Gastrocnemius medialis (tissue), 4 donors: ENCODE data around the gene SMDT1. TPM values are rescaled to one million over a fixed set of nuclear protein-coding genes. Genes with fewer than 3 reads are reported as not detected.
"Not testable (repeated sequence)": the region's sequence is repeated elsewhere in the genome, so short reads cannot be mapped to it uniquely, and the experiment has no call there.

Source experiments
- ATAC-seq, 2 donors: fragments of 150-250 bp; one replicate each; pipeline ENCODE4 v1.9.1; 2016
- DNase-seq, 2 donors: peaks; one replicate each; pipeline ENCODE4 v3.0.0-alpha.2; 2019
- H3K27ac ChIP-seq, 4 donors: fragments of 200-600 bp; sonication (generic); 1 replicate in 1 of 4; 2 replicates in 3 of 4; pipeline ENCODE4 v1.5.1; 2016 to 2018; ENCODE audit warnings: mild to moderate bottlenecking in 2 of 4, moderate library complexity in 1 of 4
- H3K27me3 ChIP-seq, 3 donors: fragments of 200-600 bp; sonication (generic) in 2 of 3; 1 replicate in 1 of 3; 2 replicates in 2 of 3; pipeline versions ENCODE4 v1.5.1 to v1.6.0; 2016 to 2019; ENCODE audit warnings: mild to moderate bottlenecking in 1 of 3, moderate library complexity in 1 of 3
- H3K36me3 ChIP-seq, 2 donors: fragments of 200-600 bp; sonication (generic) in 1 of 2; one replicate each; pipeline ENCODE4 v1.5.1; 2017 to 2018
- H3K4me1 ChIP-seq, 2 donors: fragments of 200-600 bp; sonication (generic) in 1 of 2; one replicate each; pipeline ENCODE4 v1.5.1; 2016 to 2017; ENCODE audit warnings: mild to moderate bottlenecking in 2 of 2
- H3K4me3 ChIP-seq, 4 donors: fragments of 200-600 bp; sonication (generic) in 3 of 4; 1 replicate in 1 of 4; 2 replicates in 3 of 4; pipeline ENCODE4 v1.5.1; 2016 to 2019; ENCODE audit warnings: mild to moderate bottlenecking in 2 of 4
- H3K9me3 ChIP-seq, 3 donors: fragments of 200-600 bp; sonication (generic) in 2 of 3; 1 replicate in 1 of 3; 2 replicates in 2 of 3; pipeline ENCODE4 v1.5.1; 2016 to 2019
- CTCF ChIP-seq, 5 experiments: fragments of 450-650 bp in 3 of 5; fragments of 200-600 bp in 2 of 5; sonication (generic) in 2 of 5; IDR thresholded peaks in 4 of 5; conservative IDR thresholded peaks in 1 of 5; 1 replicate in 4 of 5; 2 replicates in 1 of 5; pipeline ENCODE4 v1.5.1; 2016 to 2019; ENCODE audit warnings: antibody characterized with exemption in 5 of 5, mild to moderate bottlenecking in 3 of 5, moderate library complexity in 3 of 5
- POLR2A ChIP-seq, 2 donors: fragments of 450-650 bp; IDR thresholded peaks; one replicate each; pipeline ENCODE4 v1.6.1; 2017; ENCODE audit warnings: antibody characterized with exemption in 2 of 2, mild to moderate bottlenecking in 2 of 2, moderate library complexity in 2 of 2
- in situ Hi-C, 4 donors: fragments of 200-750 bp; cut with MboI; loops; one replicate each; pipeline versions ENCODE4 v1.15.0 to v1.8.0; 2017; ENCODE audit warnings: low sequenced_read_pairs in 4 of 4
- intact Hi-C: fragments of 100-400 bp; cut with DNase I; formaldehyde crosslinking; loops from one replicate; pipeline ENCODE4 v1.15.1; 2023; ENCODE audit warnings: low total_unique reads
- total RNA-seq, 4 donors: library from RNA; depleted of rRNA; stranded (reverse); fragments of >200 nt; gene quantifications; one replicate each; pipeline versions ENCODE4 v1.1.0 to v1.2.3, GENCODE V29; 2016

Gene SMDT1
- total RNA-seq, 4 donors from 2014 or later, result 7.9 to 14.6 (median 9.8) TPM

GRCh38 chr22:42091455-42091782 is 11.9 kb downstream of the SMDT1 start:
- TF ChIP-seq POLR2A (IDR thresholded peaks at IDR 0.05) (no peak), CTCF (IDR thresholded peaks at IDR 0.05 in 4 of 5, conservative IDR thresholded peaks at IDR 0.05 in 1 of 5) (no peak)
- Histone ChIP-seq H3K27ac (peak overlapping the region; percentile 98 to 100 (median 98)), H3K4me3 (peak overlapping the region; percentile 81 to 99 (median 93)), H3K9me3 (no peaks in the 10 kb centered on the region), H3K27me3 (no peaks in the 10 kb centered on the region), H3K36me3 (peaks cover 0 to 12% of the 10 kb centered on the region in 2 donors), H3K4me1 (peaks cover 24 to 32% of the 10 kb centered on the region in 2 donors)
- ATAC-seq (peak; percentile 0 to 2), DNase-seq (no peak)
- in situ Hi-C loops, result loop anchor here in 3 of 4 donors (10.0 to 25.0 kb wide), 3 partner anchors 183 to 346 kb away; partner anchors contain the start of genes NFAM1 (in 3 of the 3) and TCF20 (in 1 of the 3)
- intact Hi-C loops, result loop anchor here (1.0 kb wide), 1 partner anchor 346 kb away; no protein-coding TSS in a partner anchor

- Histone ChIP-seq H3K27ac (no peak overlapping the region), H3K27me3 (no peaks in the 10 kb centered on the region), H3K9me3 (peaks cover 0 to 6% (median 0%) of the 10 kb centered on the region in 3 donors), H3K4me3 (no peak overlapping the region), H3K36me3 (peaks cover 0 to 10% of the 10 kb centered on the region in 2 donors), H3K4me1 (no peaks in the 10 kb centered on the region)
- DNase-seq (no peak), ATAC-seq (no peak)
- intact Hi-C loops, result no loop called here
- TF ChIP-seq CTCF (IDR thresholded peaks at IDR 0.05 in 4 of 5, conservative IDR thresholded peaks at IDR 0.05 in 1 of 5) (no peak), POLR2A (IDR thresholded peaks at IDR 0.05) (no peak)
- in situ Hi-C loops, result no loop called here
These were observed 21.7 kb downstream of the SMDT1 start for GRCh38 chr22:42101199-42101598.

DNA sequence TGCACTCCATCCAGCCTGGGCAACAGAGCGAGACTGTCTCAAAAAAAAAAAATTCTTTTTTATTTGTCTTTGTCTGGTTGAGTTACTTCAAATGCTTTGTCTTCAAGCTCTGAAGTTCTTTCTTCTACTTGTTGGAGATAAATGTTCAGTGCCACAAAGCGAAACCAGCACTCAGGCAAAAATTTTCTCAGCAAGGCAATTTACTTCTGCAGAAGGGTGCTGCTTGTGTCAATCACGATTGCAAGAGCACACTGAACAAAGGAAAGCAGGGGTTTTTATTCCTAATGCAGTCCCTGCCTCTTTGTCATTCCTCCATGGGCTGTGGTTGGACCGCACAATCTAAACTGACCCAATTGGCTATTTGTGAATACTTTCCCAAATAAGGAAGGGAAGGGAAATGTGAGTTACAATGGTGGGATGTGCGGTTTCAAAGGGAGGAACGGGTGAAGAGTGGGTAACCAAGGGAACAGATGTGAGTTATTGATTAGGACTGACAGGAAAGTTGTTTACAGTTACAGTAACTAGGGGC is 24.9 kb downstream of the SMDT1 start:
- H3K4me3 ChIP-seq, H3K36me3 ChIP-seq, H3K9me3 ChIP-seq, intact Hi-C loops, H3K27me3 ChIP-seq, DNase-seq, H3K4me1 ChIP-seq, H3K27ac ChIP-seq, ATAC-seq, in situ Hi-C loops: not testable (repeated sequence)

DNA sequence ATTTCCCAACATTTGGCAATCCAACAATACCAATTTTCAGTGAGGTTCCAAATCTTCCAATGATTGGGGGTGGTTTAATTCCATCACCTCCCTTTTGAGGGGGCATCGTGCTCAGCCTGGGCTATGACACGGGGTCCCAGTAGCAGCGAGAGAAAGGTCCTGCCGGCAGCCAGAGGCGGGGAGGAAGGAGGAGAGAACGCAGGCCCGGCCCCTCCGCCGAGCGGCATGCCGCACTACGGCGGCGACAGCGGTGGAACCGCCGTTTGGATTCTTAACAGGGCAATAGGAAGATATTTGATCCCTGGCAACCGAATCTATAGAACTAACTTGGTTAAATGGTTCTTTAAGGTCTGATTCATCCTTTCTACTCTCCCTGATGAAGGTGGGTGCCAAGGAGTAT is 29.3 kb downstream of the SMDT1 start:
- intact Hi-C loops, result no loop called here
- in situ Hi-C loops, result no loop called here

DNA sequence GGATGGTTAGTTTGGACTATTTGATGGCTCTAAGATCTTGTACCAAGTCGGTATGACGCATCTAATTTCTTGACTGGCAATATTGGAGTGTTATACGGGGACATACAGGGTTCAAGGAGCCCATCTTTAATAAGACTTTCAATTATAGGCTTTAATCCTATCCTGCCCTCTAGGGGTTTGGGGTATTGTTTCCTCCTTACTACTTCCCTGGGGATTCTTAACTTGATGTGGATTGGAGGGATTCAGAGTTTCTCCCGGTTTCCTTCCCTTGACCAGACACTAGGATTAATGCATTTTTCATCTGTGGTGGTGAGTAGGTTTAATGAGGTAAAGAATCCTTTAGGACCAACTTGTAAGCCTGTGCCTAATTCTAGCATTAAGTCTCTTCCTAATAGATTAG is 32.3 kb downstream of the SMDT1 start:
- H3K4me1 ChIP-seq, result peaks cover 1 to 4% of the 10 kb centered on the region in 2 donors
- H3K36me3 ChIP-seq, result no peaks in the 10 kb centered on the region
- DNase-seq, result no peak
- TF ChIP-seq CTCF (IDR thresholded peaks at IDR 0.05 in 4 of 5, conservative IDR thresholded peaks at IDR 0.05 in 1 of 5) (no peak), POLR2A (IDR thresholded peaks at IDR 0.05) (no peak)
- no peak overlapping the region for H3K27ac ChIP-seq
- in situ Hi-C loops (no loop called here), intact Hi-C loops (loop anchor here (10.0 kb wide), 1 partner anchor 147 kb away; the partner anchor contains the start of gene SEPTIN3)
- H3K4me3 ChIP-seq, result no peak overlapping the region
- ATAC-seq, result no peak
- H3K27me3 ChIP-seq, result no peaks in the 10 kb centered on the region
- no peaks in the 10 kb centered on the region for H3K9me3 ChIP-seq

More for the DNA sequence above, 29.3 kb downstream of the SMDT1 start:
- Histone ChIP-seq H3K27ac (no peak overlapping the region), H3K9me3 (no peaks in the 10 kb centered on the region), H3K36me3 (peaks cover 0 to 10% of the 10 kb centered on the region in 2 donors), H3K4me3 (no peak overlapping the region), H3K4me1 (no peaks in the 10 kb centered on the region), H3K27me3 (no peaks in the 10 kb centered on the region)
- no peak for DNase-seq
- ATAC-seq, result no peak
- no peak for TF ChIP-seq POLR2A (IDR thresholded peaks at IDR 0.05)
- no peak for TF ChIP-seq CTCF (IDR thresholded peaks at IDR 0.05 in 4 of 5, conservative IDR thresholded peaks at IDR 0.05 in 1 of 5)

- H3K4me3 ChIP-seq, H3K9me3 ChIP-seq, H3K4me1 ChIP-seq, ATAC-seq, in situ Hi-C loops, H3K36me3 ChIP-seq, DNase-seq, H3K27ac ChIP-seq, H3K27me3 ChIP-seq: not testable (repeated sequence)
- intact Hi-C loops, result loop anchor here (10.0 kb wide), 1 partner anchor 148 kb away; the partner anchor contains the start of gene SEPTIN3
These were observed 33.3 kb downstream of the SMDT1 start for GRCh38 chr22:42112793-42113192.
